Inferior parietal cortex (tissue), 1 donor: Measurements from ENCODE around the gene TBC1D14.
A peak's percentile ranks its signal among the peaks of the same experiment; 100 is the strongest.
"Not testable (repeated sequence)": the region's sequence is repeated elsewhere in the genome, so short reads cannot be mapped to it uniquely, and the experiment has no call there.

ENCODE experiments used
- DNase-seq: peaks from one replicate; pipeline ENCODE4 v3.0.0-alpha.2; 2016; ENCODE audit errors: extremely low spot score

Gene TBC1D14

GRCh38 chr4:6890358-6890757 lies 19.3 kb upstream of the TBC1D14 start:
- no peak for DNase-seq

GRCh38 chr4:6890971-6891370 lies 18.7 kb upstream of the TBC1D14 start:
- not testable (repeated sequence) for DNase-seq

GRCh38 chr4:6891436-6892170 lies 18.0 kb upstream of the TBC1D14 start:
- no peak for DNase-seq

- peak; percentile 48 for DNase-seq
These were observed 17.3 kb upstream of the TBC1D14 start for GRCh38 chr4:6892190-6892908.

- DNase-seq, result no peak
These were observed 16.8 kb upstream of the TBC1D14 start for GRCh38 chr4:6892909-6893202.

GRCh38 chr4:6893449-6894085 lies 16.1 kb upstream of the TBC1D14 start:
- DNase-seq, result no peak

GRCh38 chr4:6894086-6894478 lies 15.5 kb upstream of the TBC1D14 start:
- no peak for DNase-seq

GRCh38 chr4:6894528-6895498 lies 14.8 kb upstream of the TBC1D14 start:
- no peak for DNase-seq

GRCh38 chr4:6896035-6896434 lies 13.6 kb upstream of the TBC1D14 start:
- no peak for DNase-seq

- DNase-seq, result no peak
These were observed 10.9 kb upstream of the TBC1D14 start for GRCh38 chr4:6898763-6899162.

- no peak for DNase-seq
These were observed 9.3 kb upstream of the TBC1D14 start for GRCh38 chr4:6900181-6900812.

GRCh38 chr4:6900956-6901355 lies 8.7 kb upstream of the TBC1D14 start:
- no peak for DNase-seq

GRCh38 chr4:6901669-6902317 lies 7.8 kb upstream of the TBC1D14 start:
- DNase-seq, result no peak

GRCh38 chr4:6902318-6903042 lies 7.1 kb upstream of the TBC1D14 start:
- no peak for DNase-seq

- no peak for DNase-seq
These were observed 3.8 kb upstream of the TBC1D14 start for GRCh38 chr4:6905516-6906445.

GRCh38 chr4:6906486-6906885 lies 3.1 kb upstream of the TBC1D14 start:
- not testable (repeated sequence) for DNase-seq

GRCh38 chr4:6907658-6908191 lies 1.9 kb upstream of the TBC1D14 start:
- DNase-seq, result no peak

GRCh38 chr4:6908432-6909112 lies 1.1 kb upstream of the TBC1D14 start:
- DNase-seq, result no peak
